K562 (cell line): ENCODE measurements around the gene PPARGC1A. TPM values are rescaled to one million over a fixed set of nuclear protein-coding genes. Genes with fewer than 3 reads are reported as not detected.

Experiments
- ATAC-seq: fragments of 200-7000 bp; cut with Tn5 transposase; 3 replicates; pipeline ENCODE4 v1.9.1; 2020; ENCODE audit warnings: moderate library complexity
- BruUV-seq: library from RNA; stranded (reverse); fragments of 400-500 nt; replicated peaks from 2 replicates; lab custom pipeline; 2021; lab: Mats Ljungman, UMichigan
- CTCF ChIA-PET: fragments of 300-600 bp; formaldehyde crosslinking; extraction: SDS; loops from one replicate; lab custom pipeline; 2021; ENCODE audit warnings: low intra/inter-chr PET ratio; lab: Yijun Ruan, JAX
- POLR2A ChIA-PET: fragments of 300-600, 350-650 bp; sonication (Branson Sonifier 250); formaldehyde crosslinking; extraction: SDS; loops from one replicate; lab custom pipeline; 2021; ENCODE audit warnings: antibody characterized with exemption, inconsistent platforms; lab: Yijun Ruan, JAX
- DNase-seq, 4 experiments: peaks; one replicate each; pipeline versions ENCODE4 v3.0.0 to v3.0.0-alpha.2; 2011 to 2018; ENCODE audit warnings: low spot score in 3 of 4, mixed read lengths in 3 of 4; ENCODE audit errors: extremely low read depth in 1 of 4
- FAIRE-seq: peaks from 2 replicates; lab custom pipeline; 2011; peaks lifted over from hg19 to GRCh38; lab: Jason Lieb, UNC
- H2AFZ ChIP-seq: 2 replicates; pipeline ENCODE4 v1.6.0; 2011; ENCODE audit warnings: low read depth, low read length, control low read depth, inconsistent platforms
- H3K27ac ChIP-seq: fragments of 200-600 bp; 3 replicates; pipeline ENCODE4 v1.8.0; 2011; ENCODE audit warnings: low read depth, mild to moderate bottlenecking, control low read depth, inconsistent platforms, low read length, moderate library complexity, mixed read lengths; ENCODE audit errors: extremely low read depth
- H3K27me3 ChIP-seq, 2 experiments: fragments of 300-600 bp in 1 of 2; 2 replicates in 1 of 2; 3 replicates in 1 of 2; pipeline versions ENCODE4 v1.6.0 to v1.8.0; 2011; ENCODE audit warnings: inconsistent platforms in 2 of 2, low read length in 2 of 2, mild to moderate bottlenecking in 1 of 2, mixed read lengths in 1 of 2, moderate library complexity in 1 of 2; ENCODE audit not compliant: control insufficient read depth in 2 of 2, insufficient read depth in 2 of 2
- H3K36me3 ChIP-seq: fragments of 300-600 bp; 3 replicates; pipeline ENCODE4 v1.8.0; 2011; ENCODE audit warnings: mild to moderate bottlenecking, low read length, inconsistent platforms; ENCODE audit not compliant: control insufficient read depth, insufficient read depth
- H3K4me1 ChIP-seq, 2 experiments: fragments of 200-600 bp in 1 of 2; replicated peaks in 1 of 2; 2 replicates in 1 of 2; 3 replicates in 1 of 2; pipeline versions ENCODE4 v1.5.1 to v1.8.0; 2011; ENCODE audit warnings: inconsistent platforms in 2 of 2, low read length in 2 of 2, mild to moderate bottlenecking in 1 of 2, mixed read lengths in 1 of 2, moderate library complexity in 1 of 2; ENCODE audit not compliant: control insufficient read depth in 2 of 2, insufficient read depth in 2 of 2
- H3K4me2 ChIP-seq: 2 replicates; pipeline ENCODE4 v1.6.1; 2011; ENCODE audit warnings: low read length, control low read depth, inconsistent platforms, mixed read lengths; ENCODE audit not compliant: insufficient read depth
- H3K4me3 ChIP-seq: fragments of 200-600 bp; sonication (generic), shearing (Covaris generic); 2 replicates; pipeline ENCODE4 v1.5.1; 2016; ENCODE audit warnings: control low read depth, inconsistent platforms
- H3K79me2 ChIP-seq: fragments of 200-600 bp; 3 replicates; pipeline ENCODE4 v1.8.0; 2011; ENCODE audit warnings: low read length, inconsistent platforms; ENCODE audit not compliant: control insufficient read depth, insufficient read depth
- H3K9ac ChIP-seq, 2 experiments: 2 replicates each; pipeline versions ENCODE4 v1.6.0 to v1.6.1; 2011; ENCODE audit warnings: low read depth in 2 of 2, low read length in 2 of 2, control low read depth in 1 of 2, inconsistent platforms in 1 of 2, mild to moderate bottlenecking in 1 of 2, mixed read lengths in 1 of 2; ENCODE audit not compliant: insufficient read depth in 1 of 2
- H3K9me1 ChIP-seq: one replicate; pipeline ENCODE4 v1.6.0; 2011; ENCODE audit warnings: inconsistent platforms, mild to moderate bottlenecking, low read length, moderate library complexity; ENCODE audit not compliant: control insufficient read depth, insufficient read depth
- H3K9me3 ChIP-seq: replicated peaks from 2 replicates; pipeline ENCODE4 v1.5.1; 2011; ENCODE audit warnings: low read depth, low read length, inconsistent platforms; ENCODE audit not compliant: control insufficient read depth, insufficient read depth
- H4K20me1 ChIP-seq: replicated peaks from 2 replicates; pipeline ENCODE4 v1.6.1; 2011; ENCODE audit warnings: low read length, inconsistent platforms, mixed read lengths; ENCODE audit not compliant: control insufficient read depth, insufficient read depth
- BHLHE40 ChIP-seq: IDR thresholded peaks from 2 replicates; pipeline ENCODE4 v1.6.1; 2011; ENCODE audit warnings: low read length, improper control_type of control experiment
- MAFK ChIP-seq: IDR thresholded peaks from 2 replicates; pipeline ENCODE4 v1.6.1; 2011; ENCODE audit warnings: low read length, improper control_type of control experiment
- MTA2 ChIP-seq: fragments of 450-650 bp; IDR thresholded peaks from 2 replicates; pipeline ENCODE4 v1.6.1; 2016; ENCODE audit warnings: low read depth
- MYBL2 ChIP-seq, 2 experiments: fragments of 450-650 bp in 1 of 2; sonication (generic) in 1 of 2; formaldehyde crosslinking in 1 of 2; IDR thresholded peaks; 2 replicates each; pipeline versions ENCODE4 v1.6.1 to v1.8.1; 2017 to 2022; ENCODE audit warnings: borderline replicate concordance in 1 of 2, inconsistent platforms in 1 of 2, low read depth in 1 of 2, mild to moderate bottlenecking in 1 of 2, missing genetic modification reagents in 1 of 2, moderate library complexity in 1 of 2
- USF2 ChIP-seq: sonication (generic); formaldehyde crosslinking; IDR thresholded peaks from 2 replicates; pipeline ENCODE4 v1.5.0; 2020; ENCODE audit warnings: missing genetic modification reagents
- ZHX1 ChIP-seq: fragments of 150-350 bp; conservative IDR thresholded peaks from 2 replicates; pipeline ENCODE4 v1.6.1; 2014; ENCODE audit warnings: low read length
- ZMIZ1 ChIP-seq, 2 experiments: fragments of 150-350 bp in 1 of 2; IDR thresholded peaks; 2 replicates each; pipeline ENCODE4 v1.6.1; 2012 to 2016; ENCODE audit warnings: low read depth in 2 of 2, low read length in 2 of 2, mild to moderate bottlenecking in 1 of 2, moderate library complexity in 1 of 2
- ZNF280A ChIP-seq: fragments of 450-650 bp; IDR thresholded peaks from 2 replicates; pipeline ENCODE4 v1.6.1; 2018; ENCODE audit warnings: mild to moderate bottlenecking, low read depth; ENCODE audit not compliant: partially characterized antibody
- ZNF644 ChIP-seq: fragments of 200-800 bp; sonication (Bioruptor generic); IDR thresholded peaks from 2 replicates; pipeline ENCODE4 v1.6.1; 2016; ENCODE audit warnings: low read depth, missing genetic modification characterization, missing compliant biosample characterization
- WGBS: fragments of 100-300 bp; shearing (Covaris generic); methylation state at CpG from one replicate; pipeline ENCODE4 v1.1.6; 2016; ENCODE audit warnings: low coverage, mixed read lengths; ENCODE audit not compliant: insufficient coverage; ENCODE audit errors: missing lambda C conversion rate; 5-methylcytosine and 5-hydroxymethylcytosine counted together
- in situ Hi-C: fragments of 300-500 bp; cut with MboI; formaldehyde crosslinking; loops from 4 replicates; pipeline ENCODE4 v1.15.0; 2018; ENCODE audit warnings: inconsistent platforms, mixed read lengths
- intact Hi-C: fragments of 100-400 bp; cut with micrococcal nuclease; formaldehyde crosslinking; loops from 2 replicates; pipeline ENCODE4 v1.14.2; 2022
- polyA plus RNA-seq, 8 experiments: library from polyadenylated mRNA; depleted of rRNA in 4 of 8; stranded (reverse) in 5 of 8; unstranded in 3 of 8; fragments of >200 nt; fragmentation: Nextera tagmentation in 2 of 8; fragmentation: Illumina TruSeq in 1 of 8; extraction: Ambion mirVana in 2 of 8; extraction: Trizol in 1 of 8; gene quantifications; 2 replicates each; pipeline versions ENCODE4 v1.2.1 to v1.2.3, GENCODE V29; 2011 to 2014; ENCODE audit warnings: inconsistent platforms in 1 of 8, missing spikeins in 1 of 8
- total RNA-seq, 7 experiments: library from RNA; depleted of rRNA in 6 of 7; stranded (reverse); fragments of >200 nt in 6 of 7; fragmentation: Illumina TruSeq in 2 of 7; extraction: Trizol in 2 of 7; gene quantifications; 2 replicates each; pipeline versions ENCODE4 v1.2.1 to v1.2.3, GENCODE V29; 2011 to 2021; ENCODE audit warnings: low replicate concordance in 1 of 7

The PPARGC1A gene
- total and polyA plus RNA-seq, 9 of the 15 experiments (the other 6 are each of a cell fraction or from before 2014, with no cell fraction given): 0.02 TPM; not detected in 8

GRCh38 chr4:23878912-23879732 lies 10.7 kb downstream of the PPARGC1A start (continued):
- TF ChIP-seq ZNF280A: no peak
- TF ChIP-seq, all 486 proteins: peak for 0

GRCh38 chr4:23878246-23878891 lies 11.5 kb downstream of the PPARGC1A start:
- Histone ChIP-seq H3K27ac (no peak overlapping the region), H3K9me3 (no peaks in the 10 kb centered on the region), H3K4me2 (no peak overlapping the region), H2AFZ (no peak overlapping the region), H4K20me1 (no peaks in the 10 kb centered on the region), H3K4me1 (no peaks in the 10 kb centered on the region), H3K9ac (no peak overlapping the region), H3K79me2 (no peaks in the 10 kb centered on the region), H3K27me3 (no peaks in the 10 kb centered on the region), H3K36me3 (no peaks in the 10 kb centered on the region), H3K9me1 (no peaks in the 10 kb centered on the region), H3K4me3 (no peak overlapping the region)
- ATAC-seq: no peak
- no peak for DNase-seq
- no TSS peak for BruUV-seq
- CTCF ChIA-PET: no interaction called here
- in situ Hi-C loops: no loop called here
- WGBS: 0% methylated on average over 6 of the region's 6 CpGs
- POLR2A ChIA-PET: no interaction called here
- FAIRE-seq: no peak
- intact Hi-C loops: no loop called here
- no peak for TF ChIP-seq MAFK
- no peak for TF ChIP-seq ZMIZ1 (IDR thresholded peaks at IDR 0.05; ENCODE audit: low read depth in 2 of 2, low read length in 2 of 2)
- no peak for TF ChIP-seq MTA2
- TF ChIP-seq ZNF644 (tag): no peak
- TF ChIP-seq MYBL2 (IDR thresholded peaks at IDR 0.05; ENCODE audit: low read depth): no peak
- no peak for TF ChIP-seq MYBL2 (CRISPR knock-in tag; IDR thresholded peaks at IDR 0.05; ENCODE audit: borderline replicate concordance)
- no peak for TF ChIP-seq USF2 (CRISPR knock-in tag)
- no peak for TF ChIP-seq BHLHE40
- TF ChIP-seq ZHX1: no peak
